Measurements from ENCODE around the gene MAB21L1. TPM values are rescaled to one million over a fixed set of nuclear protein-coding genes. Genes with fewer than 3 reads are reported as not detected.

MAB21L1 gene
- total RNA-seq, 1 donor from 2014 or later = 48.7 TPM

- peaks cover 16% of the 10 kb centered on the region for H3K36me3 Mint-ChIP-seq (ENCODE audit: unreplicated experiment)
- H3K4me1 Mint-ChIP-seq (ENCODE audit: low read depth, unreplicated experiment) = peaks cover 42% of the 10 kb centered on the region
- TF ChIP-seq CTCF (IDR thresholded peaks at IDR 0.05; ENCODE audit: partially characterized antibody, unreplicated experiment) = no peak
- peak overlapping the region; percentile 99 for H3K27ac Mint-ChIP-seq (ENCODE audit: unreplicated experiment)
- no peak for DNase-seq
- peak overlapping the region; percentile 86 for H3K4me3 Mint-ChIP-seq (ENCODE audit: unreplicated experiment)
- H3K27me3 Mint-ChIP-seq (ENCODE audit: unreplicated experiment) = peaks cover 28% of the 10 kb centered on the region
- peaks cover 34% of the 10 kb centered on the region for H3K9me3 Mint-ChIP-seq (ENCODE audit: unreplicated experiment)
Observed at GRCh38 chr13:35477386-35477946, 977 bp upstream of the MAB21L1 start.

- H3K27ac Mint-ChIP-seq (ENCODE audit: unreplicated experiment) = peak overlapping the region; percentile 99
Observed at GRCh38 chr13:35475212-35475959, 1.1 kb downstream of the MAB21L1 start.

GRCh38 chr13:35474496-35475211 lies 1.8 kb downstream of the MAB21L1 start:
- no peak for TF ChIP-seq CTCF (IDR thresholded peaks at IDR 0.05; ENCODE audit: partially characterized antibody, unreplicated experiment)
- Mint-ChIP-seq H3K27me3 (ENCODE audit: unreplicated experiment) (peaks cover 37% of the 10 kb centered on the region), H3K27ac (ENCODE audit: unreplicated experiment) (peak overlapping the region; percentile 99), H3K4me3 (ENCODE audit: unreplicated experiment) (peak overlapping the region; percentile 86), H3K36me3 (ENCODE audit: unreplicated experiment) (peaks cover 21% of the 10 kb centered on the region), H3K9me3 (ENCODE audit: unreplicated experiment) (peaks cover 51% of the 10 kb centered on the region), H3K4me1 (ENCODE audit: low read depth, unreplicated experiment) (peaks cover 37% of the 10 kb centered on the region)
- DNase-seq = no peak

More at GRCh38 chr13:35475212-35475959, 1.1 kb downstream of the MAB21L1 start:
- peaks cover 36% of the 10 kb centered on the region for H3K27me3 Mint-ChIP-seq (ENCODE audit: unreplicated experiment)
- peaks cover 37% of the 10 kb centered on the region for H3K4me1 Mint-ChIP-seq (ENCODE audit: low read depth, unreplicated experiment)
- peaks cover 21% of the 10 kb centered on the region for H3K36me3 Mint-ChIP-seq (ENCODE audit: unreplicated experiment)
- peak; percentile 56 for DNase-seq
- H3K4me3 Mint-ChIP-seq (ENCODE audit: unreplicated experiment) = peak overlapping the region; percentile 86
- TF ChIP-seq CTCF (IDR thresholded peaks at IDR 0.05; ENCODE audit: partially characterized antibody, unreplicated experiment) = no peak
- peaks cover 46% of the 10 kb centered on the region for H3K9me3 Mint-ChIP-seq (ENCODE audit: unreplicated experiment)

GRCh38 chr13:35473802-35474201 lies 2.7 kb downstream of the MAB21L1 start:
- H3K4me1 Mint-ChIP-seq (ENCODE audit: low read depth, unreplicated experiment) = peaks cover 30% of the 10 kb centered on the region

More at GRCh38 chr13:35473802-35474201, 2.7 kb downstream of the MAB21L1 start:
- Mint-ChIP-seq H3K27ac (ENCODE audit: unreplicated experiment) (peak overlapping the region; percentile 65), H3K4me3 (ENCODE audit: unreplicated experiment) (peak overlapping the region; percentile 86), H3K9me3 (ENCODE audit: unreplicated experiment) (peaks cover 51% of the 10 kb centered on the region), H3K27me3 (ENCODE audit: unreplicated experiment) (peaks cover 37% of the 10 kb centered on the region), H3K36me3 (ENCODE audit: unreplicated experiment) (peaks cover 21% of the 10 kb centered on the region)
- no peak for TF ChIP-seq CTCF (IDR thresholded peaks at IDR 0.05; ENCODE audit: partially characterized antibody, unreplicated experiment)
- DNase-seq = no peak

Measured in glutamatergic neuron (in vitro differentiated cells).